ENCODE results near the gene BIRC5.
A peak's percentile ranks its signal among the peaks of the same experiment; 100 is the strongest.

Gene BIRC5

GRCh38 chr17:78253946-78254672, 40.1 kb downstream of the BIRC5 start:
- peak; percentile 93 for DNase-seq (ENCODE audit: insufficient read length, low spot score)
- peak; percentile 90 for FAIRE-seq

DNA sequence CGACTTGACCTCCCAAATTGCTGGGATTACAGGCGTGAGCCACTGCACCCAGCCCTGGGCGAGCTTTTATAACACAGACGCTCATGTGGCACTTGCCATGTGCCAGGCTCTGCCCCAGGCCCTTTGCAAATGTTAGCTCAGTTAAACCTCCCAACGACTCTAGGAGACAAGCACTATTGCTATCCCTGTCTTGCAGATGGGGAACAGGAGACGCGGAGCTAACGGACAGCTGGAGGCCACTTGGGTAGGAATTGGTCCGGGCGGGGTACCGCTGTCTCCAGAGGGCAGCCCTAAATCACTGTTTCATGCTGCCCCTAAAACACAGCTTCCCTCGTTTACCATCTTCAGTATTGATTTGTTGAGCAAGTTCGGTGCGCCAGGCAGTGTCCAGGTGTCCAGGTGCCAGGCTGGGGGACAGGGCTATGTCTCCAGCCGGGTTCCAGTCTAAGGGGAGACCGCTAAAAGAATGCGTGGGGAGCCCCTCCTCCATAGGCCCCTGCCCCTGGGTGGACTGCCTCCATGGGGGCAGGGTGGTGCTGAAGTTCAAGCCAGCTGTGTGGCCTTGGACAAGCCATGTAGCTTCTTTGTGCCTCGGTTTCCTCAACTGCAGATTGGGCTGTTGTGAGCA, 41.1 kb downstream of the BIRC5 start:
- FAIRE-seq (no peak), DNase-seq (ENCODE audit: insufficient read length, low spot score) (no peak)

DNA sequence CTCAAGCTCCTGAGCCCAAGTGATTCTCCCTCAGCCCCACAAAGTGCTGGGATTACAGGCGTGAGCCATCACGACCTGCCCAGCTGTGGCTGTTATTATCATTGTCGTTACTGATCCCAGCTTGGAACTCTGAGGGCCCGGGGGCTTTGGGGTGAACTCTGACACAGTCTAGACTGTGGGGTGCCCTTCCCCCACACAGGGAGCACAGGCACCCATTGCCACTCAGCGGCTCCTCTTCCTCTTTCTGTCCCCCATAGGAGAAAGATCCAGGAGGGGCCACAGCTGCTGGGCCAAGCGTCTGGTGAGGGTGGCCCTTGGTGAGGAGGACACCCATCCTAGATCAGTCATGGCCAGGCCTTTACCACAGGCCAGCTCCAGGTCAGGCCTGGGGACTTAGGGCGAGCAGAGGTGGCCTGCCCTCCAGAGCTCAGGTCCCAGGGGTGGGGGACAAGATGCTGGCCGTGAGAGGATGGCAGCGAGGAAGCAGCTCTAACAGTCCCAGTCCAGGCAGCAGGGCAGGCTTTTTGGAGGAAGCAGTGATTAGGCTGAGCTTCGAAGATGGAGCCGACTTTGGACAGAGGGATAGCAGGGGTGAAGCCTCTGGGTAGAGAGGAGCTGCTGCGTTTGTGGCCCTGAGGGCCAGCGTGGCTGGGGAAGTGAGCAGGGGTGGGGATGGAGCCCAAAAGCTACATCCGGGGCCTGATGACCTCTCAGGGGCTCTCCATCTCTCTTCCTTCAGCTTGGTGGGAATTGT, 42.1 kb downstream of the BIRC5 start:
- no peak for FAIRE-seq
- DNase-seq (ENCODE audit: insufficient read length, low spot score): no peak

DNA sequence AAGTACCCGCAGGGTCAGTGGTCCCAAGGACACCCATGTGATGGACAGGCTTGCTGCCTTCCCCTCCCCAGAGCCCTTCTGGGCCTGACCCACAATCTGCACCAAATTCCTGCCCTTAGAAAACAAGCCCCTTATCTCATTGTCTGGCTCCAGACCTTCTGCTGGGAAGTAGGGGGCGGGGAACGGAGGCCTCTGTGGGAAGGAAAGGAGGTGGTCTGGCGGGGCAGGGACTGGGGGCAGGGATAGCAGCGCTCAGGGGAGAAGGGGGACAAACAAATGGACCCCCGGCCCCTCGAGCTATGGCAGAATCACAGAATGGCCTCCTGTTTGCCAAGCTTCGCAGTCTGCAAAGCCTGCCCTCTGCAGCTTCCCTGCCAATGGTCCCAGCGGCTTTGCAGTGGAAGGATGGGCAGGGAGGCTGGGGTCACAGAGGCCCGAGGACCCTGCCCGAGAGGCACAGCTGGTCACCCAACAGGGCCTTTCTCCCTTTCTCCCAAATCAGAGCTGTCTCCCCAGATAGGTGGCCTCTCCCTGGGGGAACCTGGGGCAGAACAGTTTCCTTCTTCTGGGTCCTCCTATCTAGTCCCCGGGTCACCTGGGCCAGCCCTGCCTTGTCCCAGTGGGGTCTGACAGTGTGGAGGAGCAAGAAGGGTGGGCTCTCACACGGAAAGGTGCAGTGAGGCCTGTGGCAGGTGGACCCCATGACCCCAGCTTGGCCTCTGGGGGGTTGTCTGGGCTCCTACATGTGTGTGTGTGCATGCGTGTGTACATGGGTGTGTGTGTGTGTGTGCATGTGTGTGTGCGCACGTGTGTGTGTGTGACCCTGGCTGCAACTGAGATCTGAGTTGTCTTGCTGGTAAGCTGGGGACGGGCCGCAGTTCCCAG, 42.9 kb downstream of the BIRC5 start:
- FAIRE-seq: no peak

DNA sequence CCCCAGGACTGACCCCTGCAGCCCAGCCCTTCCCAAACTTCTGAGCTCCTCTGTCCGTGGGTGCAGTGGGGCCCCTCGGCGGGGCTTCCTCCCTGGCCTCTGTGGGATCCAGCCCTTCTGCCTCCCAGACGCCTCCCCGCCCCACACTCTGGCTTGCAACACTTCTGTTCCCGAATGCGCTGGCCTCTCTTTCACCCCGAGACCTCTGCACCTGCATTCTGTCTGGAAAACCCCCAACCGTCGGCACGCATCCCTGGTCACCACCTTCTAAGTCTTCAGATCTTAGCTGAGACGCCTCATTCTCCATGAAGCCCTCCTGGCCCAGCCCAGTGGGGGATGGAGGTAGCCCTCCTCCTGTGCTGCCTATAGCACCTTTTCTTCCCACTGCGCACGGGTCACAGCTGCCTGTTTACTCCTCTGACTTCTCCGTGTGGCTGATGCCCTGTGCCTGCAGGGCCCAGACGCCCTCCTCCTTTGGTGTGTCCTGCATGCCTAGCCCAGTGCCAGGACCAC, 43.8 kb downstream of the BIRC5 start:
- FAIRE-seq (no peak), DNase-seq (ENCODE audit: insufficient read length, low spot score) (no peak)

More for the DNA sequence above, 42.9 kb downstream of the BIRC5 start:
- no peak for DNase-seq (ENCODE audit: insufficient read length, low spot score)

DNA sequence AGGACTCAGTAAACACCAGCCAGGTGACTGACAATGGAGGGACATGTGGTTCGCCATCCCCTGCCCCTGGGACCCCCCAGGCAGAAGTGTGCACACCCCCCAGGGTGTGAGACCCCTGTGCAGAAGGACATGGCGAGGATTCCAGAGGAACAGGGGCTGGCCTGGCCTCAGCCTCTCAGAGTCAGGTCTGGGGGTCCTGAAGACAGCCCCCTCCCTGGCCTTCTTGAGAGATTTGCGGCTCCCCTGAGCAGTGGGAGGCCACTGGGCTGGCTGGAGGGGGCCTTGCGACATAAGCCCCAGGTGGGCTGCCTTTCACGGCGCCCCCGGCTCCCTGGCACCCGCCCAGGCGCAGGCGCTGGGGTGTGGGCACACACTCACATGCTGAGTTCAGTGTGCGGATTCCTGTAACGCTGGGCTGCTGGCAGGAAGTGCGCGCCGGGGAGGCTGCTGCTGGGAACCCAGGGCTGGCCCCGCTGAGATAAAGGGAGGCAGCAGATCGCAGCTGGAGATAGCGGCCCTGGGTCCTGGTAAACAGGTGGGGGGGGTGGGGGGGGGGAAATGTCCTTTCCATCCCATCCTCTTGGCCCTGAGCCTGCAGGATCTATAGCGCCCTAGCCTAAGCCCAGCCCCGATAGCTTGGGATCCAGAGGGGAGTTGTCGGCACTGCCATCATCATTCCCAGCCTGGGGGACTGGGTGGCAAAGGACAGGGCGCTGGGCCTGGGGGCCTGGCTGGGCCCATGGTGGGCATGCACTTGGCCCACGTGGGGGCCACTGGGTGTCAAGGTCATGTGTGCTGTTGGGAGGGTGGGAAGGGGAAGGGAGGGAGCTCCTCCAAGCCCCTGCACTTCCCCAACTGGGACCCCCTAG, 44.5 kb downstream of the BIRC5 start:
- no peak for DNase-seq (ENCODE audit: insufficient read length, low spot score)
- FAIRE-seq: no peak

DNA sequence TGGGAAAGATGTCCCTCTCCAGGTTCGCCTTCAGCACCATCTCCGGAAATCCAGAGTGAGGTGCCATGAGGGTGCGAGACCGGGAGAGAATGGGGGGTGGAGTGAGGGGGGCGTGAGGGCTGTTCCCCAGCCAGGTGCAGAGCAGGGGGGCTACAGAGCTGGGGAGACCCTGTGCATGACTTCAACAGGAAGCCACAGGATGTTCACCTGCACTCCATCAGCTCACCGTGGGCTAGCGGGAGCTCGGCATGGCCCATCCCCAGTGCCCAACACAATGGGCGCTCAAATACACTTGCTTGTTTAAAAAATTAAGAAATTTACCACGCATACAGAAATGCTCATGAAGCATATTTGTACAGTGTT, 45.1 kb downstream of the BIRC5 start:
- FAIRE-seq: no peak
- no peak for DNase-seq (ENCODE audit: insufficient read length, low spot score)

GRCh38 chr17:78263063-78263735, 49.1 kb downstream of the BIRC5 start:
- DNase-seq (ENCODE audit: insufficient read length, low spot score): no peak

GRCh38 chr17:78263736-78264340, 49.8 kb downstream of the BIRC5 start:
- FAIRE-seq (no peak), DNase-seq (ENCODE audit: insufficient read length, low spot score) (no peak)

More at GRCh38 chr17:78263063-78263735, 49.1 kb downstream of the BIRC5 start:
- no peak for FAIRE-seq

DNA sequence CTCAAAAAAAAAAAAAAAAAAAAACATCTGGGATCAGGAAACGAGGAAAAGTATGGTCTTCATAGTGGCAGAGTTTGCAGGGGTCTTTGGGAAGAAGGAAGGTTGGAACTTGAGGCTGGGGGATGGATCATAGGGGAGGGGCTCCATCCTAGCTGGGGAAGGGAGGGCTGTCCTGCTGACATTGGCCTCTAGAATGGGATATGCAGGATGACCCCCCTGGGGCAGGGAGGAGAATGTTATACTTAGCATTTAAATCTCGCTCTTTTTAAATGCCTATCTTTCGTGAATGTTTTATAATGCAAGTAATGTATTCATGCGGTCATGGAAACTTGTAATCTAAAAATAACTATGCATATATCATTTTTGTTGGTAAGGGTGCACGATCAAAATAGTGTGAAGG, 50.5 kb downstream of the BIRC5 start:
- no peak for DNase-seq (ENCODE audit: insufficient read length, low spot score)
- no peak for FAIRE-seq

DNA sequence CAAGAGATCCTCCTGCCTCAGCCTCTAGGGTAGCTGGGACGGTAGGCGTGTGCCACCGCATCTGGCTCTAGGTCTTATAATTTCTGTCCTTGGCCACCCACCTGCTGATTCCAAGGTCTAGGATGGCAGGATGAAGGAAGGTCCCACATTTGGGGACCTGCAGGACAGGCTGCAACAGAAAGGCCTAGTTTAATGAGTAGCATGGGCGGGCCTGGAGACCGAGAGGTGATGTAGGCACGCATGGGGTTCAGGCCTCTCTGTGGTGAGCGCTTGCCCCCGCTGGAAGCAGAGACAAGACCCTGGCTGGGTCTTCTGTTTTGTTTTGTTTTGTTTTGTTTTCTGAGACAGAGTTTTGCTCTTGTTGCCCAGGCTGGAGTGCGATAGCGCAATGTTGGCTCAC, 51.1 kb downstream of the BIRC5 start:
- FAIRE-seq (no peak), DNase-seq (ENCODE audit: insufficient read length, low spot score) (no peak)

GRCh38 chr17:78266231-78266631, 52.2 kb downstream of the BIRC5 start:
- DNase-seq (ENCODE audit: insufficient read length, low spot score) (no peak), FAIRE-seq (no peak)

DNA sequence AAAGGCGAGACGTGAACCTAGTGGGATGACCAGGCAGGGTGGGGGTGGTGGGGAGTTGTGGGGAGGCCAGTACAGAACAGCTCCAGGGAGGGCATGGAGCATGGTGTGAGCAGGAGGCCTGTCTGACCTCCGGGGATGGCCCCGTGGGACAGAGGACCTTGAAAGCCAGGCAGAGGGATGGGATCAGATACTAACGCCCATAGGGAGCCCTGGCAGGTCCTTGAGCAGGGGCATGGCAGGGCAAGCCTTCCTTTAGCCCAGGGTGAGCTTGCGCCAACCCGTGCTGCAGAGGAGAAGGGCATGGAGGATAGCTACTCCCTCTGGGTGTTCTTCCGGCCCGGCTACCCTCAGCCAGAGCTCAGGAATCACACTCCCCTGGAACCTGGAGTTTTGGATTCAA, 52.7 kb downstream of the BIRC5 start:
- FAIRE-seq: no peak
- DNase-seq (ENCODE audit: insufficient read length, low spot score): no peak

GRCh38 chr17:78267253-78268073, 53.4 kb downstream of the BIRC5 start:
- FAIRE-seq (no peak), DNase-seq (ENCODE audit: insufficient read length, low spot score) (no peak)

DNA sequence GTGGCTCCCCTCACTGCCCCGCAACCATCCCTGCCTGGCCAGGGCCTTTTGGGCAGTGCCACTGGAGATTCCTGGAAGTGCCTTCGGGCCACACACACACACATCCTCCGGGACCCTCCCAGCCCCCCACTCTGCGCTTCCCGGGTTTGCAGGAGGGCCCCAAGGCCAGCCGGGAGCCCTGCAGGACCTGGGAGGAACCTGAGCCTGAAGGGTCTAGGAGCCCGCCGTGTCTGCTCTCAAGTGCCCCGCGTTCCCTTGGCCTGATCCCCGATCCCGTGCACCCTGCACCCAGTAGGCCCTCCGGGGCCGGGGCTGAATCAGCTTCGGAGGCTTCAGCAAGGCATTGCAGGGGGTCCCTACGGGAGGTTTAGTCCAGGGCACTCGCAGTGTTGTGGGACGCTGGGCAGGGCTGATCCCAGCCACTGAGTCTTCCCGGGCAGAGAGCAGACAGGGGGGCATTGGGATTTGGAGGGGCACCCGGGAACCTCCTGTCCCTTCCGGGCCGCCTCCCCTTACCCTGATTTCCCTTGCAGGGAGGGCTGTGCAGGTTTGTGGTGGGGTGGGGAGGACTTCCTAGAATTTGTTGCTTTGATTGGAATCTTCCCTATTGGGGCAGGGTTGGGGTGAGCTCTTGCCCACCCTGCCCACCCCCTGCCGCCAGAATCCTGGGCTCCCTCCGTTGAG, 54.3 kb downstream of the BIRC5 start:
- DNase-seq (ENCODE audit: insufficient read length, low spot score): no peak

GRCh38 chr17:78268951-78269905, 55.2 kb downstream of the BIRC5 start:
- peak; percentile 42 for FAIRE-seq
- peak; percentile 75 for DNase-seq (ENCODE audit: insufficient read length, low spot score)

More for the DNA sequence above, 54.3 kb downstream of the BIRC5 start:
- FAIRE-seq: no peak
